GOT3 (cell line): Measurements from ENCODE around the gene ROBO2.

Source experiments
- DNase-seq: peaks from one replicate; lab custom pipeline; 2025; ENCODE audit warnings: mixed read lengths; lab: John Stamatoyannopoulos, UW

ROBO2 gene

GRCh38 chr3:77122652-77123051 is 82.8 kb downstream of the ROBO2 start:
- DNase-seq = no peak

GRCh38 chr3:77125966-77126365 is 86.1 kb downstream of the ROBO2 start:
- no peak for DNase-seq

GRCh38 chr3:77134769-77135168 is 94.9 kb downstream of the ROBO2 start:
- no peak for DNase-seq

DNA sequence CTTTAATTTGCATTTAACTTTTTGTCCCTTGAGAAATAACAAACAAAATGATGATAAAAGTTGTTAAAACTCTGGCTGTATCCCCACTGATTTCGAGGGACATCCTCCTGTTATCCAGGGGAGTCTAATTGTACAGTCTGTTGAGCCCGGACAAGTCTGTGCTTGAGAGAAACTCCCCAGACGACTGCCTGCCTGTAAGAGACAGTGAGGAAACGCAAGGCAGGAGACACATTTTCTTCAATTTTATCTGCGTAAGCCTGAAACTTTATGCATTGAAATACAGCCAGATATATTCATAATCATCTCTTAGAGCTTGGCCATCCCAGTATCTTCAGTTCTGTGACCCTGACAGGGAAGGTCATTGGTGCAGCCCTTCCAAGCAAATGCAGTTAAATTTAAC is 97.7 kb downstream of the ROBO2 start:
- no peak for DNase-seq

DNA sequence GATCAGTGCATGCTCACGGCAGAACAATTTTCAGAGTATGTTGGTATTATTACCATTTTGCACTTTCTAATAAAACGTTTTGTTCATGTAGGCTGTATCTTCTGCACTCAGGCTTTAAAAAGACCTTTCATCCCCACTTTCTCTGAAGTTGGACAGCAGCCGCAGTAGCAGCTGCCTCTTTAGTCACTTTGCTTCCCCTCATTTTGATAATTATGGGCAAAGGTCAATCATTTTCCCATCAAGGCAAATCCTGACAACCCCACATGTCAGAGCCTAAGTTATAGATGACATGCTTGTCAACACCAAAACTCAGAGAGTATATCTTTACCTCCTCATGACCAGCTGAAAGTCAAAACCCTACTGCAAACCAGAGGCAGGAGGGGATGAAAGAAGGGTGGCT is 99.7 kb downstream of the ROBO2 start:
- no peak for DNase-seq

GRCh38 chr3:77141423-77141822 is 101.5 kb downstream of the ROBO2 start:
- DNase-seq = no peak

GRCh38 chr3:77142578-77142977 is 102.7 kb downstream of the ROBO2 start:
- DNase-seq = no peak

- DNase-seq = no peak
These were observed 106.1 kb downstream of the ROBO2 start for GRCh38 chr3:77146004-77146403.

GRCh38 chr3:77147836-77148578 is 108.1 kb downstream of the ROBO2 start:
- no peak for DNase-seq

DNA sequence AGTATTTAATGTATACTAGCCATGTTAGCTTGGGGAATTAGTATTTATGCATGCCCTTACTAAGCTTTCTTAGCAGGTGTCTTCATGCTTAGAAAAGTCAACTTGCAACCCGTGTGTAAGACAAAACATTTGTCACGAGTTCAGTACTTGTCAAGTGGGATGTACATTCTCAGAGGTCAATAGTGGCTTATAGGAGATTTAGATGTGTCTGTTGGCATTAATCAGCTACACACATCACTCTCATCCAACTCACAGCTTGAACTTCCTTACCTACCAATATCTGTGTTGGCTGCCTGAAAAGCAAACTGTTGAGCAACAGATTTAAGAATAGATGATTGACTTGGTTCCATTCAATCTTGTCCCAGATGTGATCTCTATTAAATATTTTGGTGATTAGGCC is 109.5 kb downstream of the ROBO2 start:
- no peak for DNase-seq

DNA sequence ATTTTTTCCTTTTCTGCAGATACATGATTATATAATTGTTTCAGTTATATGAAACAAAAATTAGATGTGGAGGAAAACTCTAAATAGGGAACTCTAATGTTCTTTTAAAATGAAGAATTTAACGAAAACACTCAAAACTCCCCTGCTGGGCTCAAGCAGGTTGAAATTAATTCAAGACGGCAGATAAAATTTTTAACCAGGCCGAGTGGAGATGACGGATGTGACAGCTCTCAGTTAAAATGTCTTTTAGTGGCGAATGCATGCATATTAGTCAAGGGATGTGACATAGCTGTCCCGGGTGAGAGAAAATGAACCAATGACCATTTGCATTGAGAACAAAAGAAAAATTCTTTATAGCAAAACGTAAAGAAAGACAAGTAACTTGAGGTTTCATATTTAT is 110.1 kb downstream of the ROBO2 start:
- no peak for DNase-seq

- no peak for DNase-seq
These were observed 110.9 kb downstream of the ROBO2 start for GRCh38 chr3:77150759-77151158.

DNA sequence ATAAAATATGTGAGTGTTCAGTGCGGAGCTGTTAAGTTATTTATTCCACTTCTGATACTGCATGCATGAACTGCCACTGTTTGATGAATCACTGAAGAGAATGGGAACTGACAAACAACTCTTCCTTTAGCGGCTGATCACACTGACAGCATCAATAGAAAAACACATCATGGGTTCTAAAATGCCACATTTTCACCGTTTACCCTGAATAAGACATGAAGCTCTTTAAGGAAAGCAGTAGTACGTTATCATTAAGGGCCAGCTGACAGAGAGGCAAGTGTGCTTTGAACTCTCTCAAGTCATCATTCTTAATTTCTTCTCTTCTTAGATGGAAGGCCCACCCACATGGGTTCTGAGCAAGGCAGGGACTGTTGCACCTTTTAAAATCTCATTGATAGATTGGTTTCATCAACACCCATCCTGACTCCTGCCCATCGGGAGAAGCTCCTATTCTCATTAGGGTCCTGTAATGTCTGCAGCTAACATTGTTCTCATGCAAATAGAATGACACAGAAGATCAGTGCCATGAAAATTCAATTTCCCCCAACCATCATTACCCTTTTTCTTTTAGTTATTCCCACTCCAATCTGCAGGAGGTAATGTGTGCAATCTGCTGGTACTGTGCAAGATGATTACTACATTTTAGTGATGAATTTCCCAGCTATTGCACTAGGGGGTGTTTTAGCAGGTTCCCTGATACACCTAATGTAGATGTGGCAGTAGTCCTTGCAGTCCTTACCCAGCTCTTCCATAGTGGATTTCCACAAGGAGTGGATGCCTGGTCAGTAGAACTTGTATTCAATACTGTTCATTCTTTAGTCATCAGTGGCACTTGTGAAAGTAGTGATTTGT is 119.1 kb downstream of the ROBO2 start:
- no peak for DNase-seq

DNA sequence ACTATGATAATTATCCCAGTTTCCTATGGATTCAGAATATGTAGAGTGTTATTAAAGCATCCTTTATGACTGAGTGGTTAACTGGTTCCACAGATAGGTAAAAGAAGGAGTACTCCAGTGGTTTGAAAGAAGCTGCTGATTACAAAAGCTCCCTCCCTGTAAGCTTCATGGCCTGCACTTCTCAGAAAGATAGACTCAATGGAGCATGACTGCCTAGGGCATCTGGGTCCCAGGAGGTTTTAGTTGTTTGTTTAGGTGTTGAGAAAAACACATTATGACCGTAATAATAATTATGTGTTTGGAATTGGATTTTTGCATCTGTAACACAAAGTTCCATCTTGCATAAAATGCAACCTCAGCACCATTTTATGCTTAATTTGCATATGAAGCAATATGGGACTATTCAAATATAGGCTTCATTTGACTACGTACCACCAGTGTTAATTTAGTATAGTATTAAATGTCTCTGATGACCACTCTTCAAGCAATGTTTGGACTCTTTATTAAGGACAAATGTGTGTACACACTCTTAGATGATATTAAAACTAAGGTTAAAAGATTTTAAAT is 121.1 kb downstream of the ROBO2 start:
- DNase-seq = no peak

GRCh38 chr3:77169823-77170222 is 129.9 kb downstream of the ROBO2 start:
- no peak for DNase-seq

GRCh38 chr3:77171026-77171425 is 131.1 kb downstream of the ROBO2 start:
- DNase-seq = no peak

DNA sequence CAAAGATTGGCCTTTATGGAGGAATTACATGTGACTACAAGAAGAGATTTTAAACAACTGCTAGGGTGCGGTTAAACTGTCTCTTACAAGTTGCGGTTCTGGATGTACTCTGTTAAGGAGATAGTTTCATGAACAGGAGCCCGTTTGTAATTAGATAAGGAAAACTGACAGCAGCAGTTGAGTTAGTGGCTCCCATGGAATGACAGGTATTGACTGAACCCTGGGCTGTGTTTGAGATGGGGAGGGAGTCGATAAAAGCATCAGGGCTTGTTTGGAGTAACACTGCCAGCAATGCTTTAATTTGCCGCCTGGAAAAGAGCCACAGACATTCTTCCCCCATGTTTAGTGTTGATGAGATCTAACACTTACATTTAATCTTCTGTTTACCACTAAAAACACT is 139.9 kb downstream of the ROBO2 start:
- no peak for DNase-seq

GRCh38 chr3:77182341-77182740 is 142.4 kb downstream of the ROBO2 start:
- no peak for DNase-seq

GRCh38 chr3:77186319-77186718 is 146.4 kb downstream of the ROBO2 start:
- no peak for DNase-seq

GRCh38 chr3:77186728-77187127 is 146.8 kb downstream of the ROBO2 start:
- DNase-seq = no peak

GRCh38 chr3:77188210-77188609 is 148.3 kb downstream of the ROBO2 start:
- DNase-seq = no peak

DNA sequence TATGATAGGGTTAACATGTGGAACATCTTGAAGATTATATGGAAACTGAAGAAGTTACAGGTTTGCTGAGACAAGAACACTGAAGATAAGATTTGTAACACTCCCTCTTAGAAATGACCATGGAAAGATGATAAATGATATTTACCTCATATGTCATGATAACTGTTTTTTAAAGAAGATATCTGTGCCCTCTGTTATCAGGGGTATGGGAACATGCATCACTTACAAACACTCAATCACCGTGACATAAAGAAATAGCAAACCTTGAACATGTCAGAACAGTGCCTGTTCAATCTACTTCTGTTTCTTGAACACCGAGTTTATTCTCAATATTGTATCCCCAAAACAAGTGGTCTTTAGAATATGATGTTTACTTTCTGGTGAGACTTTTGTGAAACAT is 149.4 kb downstream of the ROBO2 start:
- DNase-seq = no peak

- DNase-seq = no peak
These were observed 149.8 kb downstream of the ROBO2 start for GRCh38 chr3:77189684-77190083.
